Endodermal cell (in vitro differentiated cells): ENCODE data around the gene RPS27A. TPM values are rescaled to one million over a fixed set of nuclear protein-coding genes. Genes with fewer than 3 reads are reported as not detected.

Experiments used
- DNase-seq: peaks from one replicate; pipeline ENCODE4 v3.0.0-alpha.2; 2017
- H3K27ac ChIP-seq: 2 replicates; pipeline ENCODE4 v1.5.1; 2013; ENCODE audit warnings: mild to moderate bottlenecking, low read depth, low read length, moderate library complexity
- H3K27me3 ChIP-seq: 2 replicates; pipeline ENCODE4 v1.6.1; 2013; ENCODE audit warnings: mild to moderate bottlenecking, low read length, moderate library complexity; ENCODE audit not compliant: insufficient read depth, control insufficient read depth, poor library complexity, severe bottlenecking
- H3K36me3 ChIP-seq: 2 replicates; pipeline ENCODE4 v1.7.0; 2013; ENCODE audit warnings: mild to moderate bottlenecking, low read length, moderate library complexity; ENCODE audit not compliant: control insufficient read depth, insufficient read depth
- H3K4me1 ChIP-seq: one replicate; pipeline ENCODE4 v1.7.0; 2013; ENCODE audit warnings: low read length; ENCODE audit not compliant: control insufficient read depth, insufficient read depth
- H3K4me3 ChIP-seq: 2 replicates; pipeline ENCODE4 v1.5.1; 2013; ENCODE audit warnings: mild to moderate bottlenecking, low read length, moderate library complexity
- H3K9ac ChIP-seq: 2 replicates; pipeline ENCODE4 v1.6.1; 2013; ENCODE audit warnings: mild to moderate bottlenecking, low read length, moderate library complexity; ENCODE audit not compliant: poor library complexity, severe bottlenecking; ENCODE audit errors: extremely low read depth
- H3K9me3 ChIP-seq: 2 replicates; pipeline ENCODE4 v1.6.1; 2013; ENCODE audit warnings: mild to moderate bottlenecking, low read length, moderate library complexity; ENCODE audit not compliant: control insufficient read depth
- H3K27ac Mint-ChIP-seq: 2 replicates; pipeline ENCODE4 v1.8.0; 2020; ENCODE audit warnings: mixed read lengths
- H3K27me3 Mint-ChIP-seq: 2 replicates; pipeline ENCODE4 v1.8.0; 2021; ENCODE audit warnings: mild to moderate bottlenecking, mixed read lengths; ENCODE audit not compliant: insufficient read depth
- H3K36me3 Mint-ChIP-seq: 2 replicates; pipeline ENCODE4 v1.8.0; 2020; ENCODE audit warnings: low read depth, mixed read lengths
- H3K4me1 Mint-ChIP-seq: 2 replicates; pipeline ENCODE4 v1.8.0; 2020; ENCODE audit warnings: mixed read lengths
- H3K4me3 Mint-ChIP-seq: 2 replicates; pipeline ENCODE4 v1.8.0; 2020; ENCODE audit warnings: mild to moderate bottlenecking, moderate library complexity, mixed read lengths
- H3K9me3 Mint-ChIP-seq: 2 replicates; pipeline ENCODE4 v1.8.0; 2020; ENCODE audit warnings: mild to moderate bottlenecking, mixed read lengths
- CTCF ChIP-seq: fragments of 200-600 bp; sonication (generic); conservative IDR thresholded peaks from 2 replicates; pipeline ENCODE4 v1.5.0; 2021; ENCODE audit warnings: antibody characterized with exemption, mild to moderate bottlenecking
- WGBS, 2 experiments: methylation state at CpG; one replicate each; pipeline versions ENCODE4 v1.1.5 to v1.1.7; 2013; ENCODE audit warnings: missing lambda C conversion rate in 2 of 2, mixed read lengths in 1 of 2; ENCODE audit not compliant: insufficient coverage in 1 of 2, insufficient read length in 1 of 2; 5-methylcytosine and 5-hydroxymethylcytosine counted together
- total RNA-seq, 2 donors: library from RNA; stranded (reverse); fragmentation: NEBNext Ultra II Directional in 1 of 2; extraction: Animal tissue kit (Norgen Biotek cat#: 25700) in 1 of 2; gene quantifications; 2 replicates in 1 of 2; 3 replicates in 1 of 2; pipeline ENCODE4 v1.2.1, GENCODE V29; 2021

Gene RPS27A
- total RNA-seq, 2 donors from 2014 or later: 1,231 to 1,254 TPM

DNA sequence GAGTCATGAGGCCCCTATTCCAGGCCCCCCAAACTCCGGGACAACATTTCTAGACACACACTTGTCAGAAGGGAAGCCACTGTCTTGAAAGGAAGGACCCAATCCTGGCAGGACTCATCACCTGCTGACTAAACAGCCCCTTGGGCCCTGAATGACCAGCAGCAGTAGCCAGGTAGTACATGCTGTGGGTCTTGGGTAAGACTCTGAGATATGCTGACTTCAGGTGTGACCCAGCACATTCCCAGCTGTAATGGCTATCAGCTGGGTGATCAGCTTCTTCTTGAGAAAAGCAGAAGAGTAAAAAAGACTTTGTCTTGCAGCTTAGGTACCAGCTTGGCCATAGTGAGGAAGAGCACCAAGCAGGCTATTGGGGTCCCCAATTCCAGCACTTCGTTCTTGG, 36.0 kb upstream of the RPS27A start:
- H3K9me3 ChIP-seq: peaks cover 6% of the 10 kb centered on the region
- Mint-ChIP-seq H3K9me3 (peaks cover 29% of the 10 kb centered on the region), H3K27me3 (no peaks in the 10 kb centered on the region), H3K4me3 (no peak overlapping the region), H3K4me1 (no peaks in the 10 kb centered on the region), H3K36me3 (peaks cover 63% of the 10 kb centered on the region), H3K27ac (no peak overlapping the region)
- WGBS, 2 experiments: 88 to 94% methylated on average over 2 of the region's 2 CpGs
- no peak for DNase-seq
- no peaks in the 10 kb centered on the region for H3K4me1 ChIP-seq
- peaks cover 42% of the 10 kb centered on the region for H3K36me3 ChIP-seq
- no peak overlapping the region for H3K27ac ChIP-seq
- H3K27me3 ChIP-seq: no peaks in the 10 kb centered on the region
- no peak for TF ChIP-seq CTCF
- H3K4me3 ChIP-seq: no peak overlapping the region
- H3K9ac ChIP-seq: no peak overlapping the region

- H3K4me1 ChIP-seq: no peaks in the 10 kb centered on the region
- H3K4me3 Mint-ChIP-seq: no peak overlapping the region
- WGBS, 2 experiments: 60 to 95% methylated on average over 1 of the region's 1 CpG
- TF ChIP-seq CTCF: no peak
- peaks cover 26% of the 10 kb centered on the region for H3K9me3 ChIP-seq
- peaks cover 56% of the 10 kb centered on the region for H3K36me3 ChIP-seq
- no peaks in the 10 kb centered on the region for H3K4me1 Mint-ChIP-seq
- H3K4me3 ChIP-seq: no peak overlapping the region
- no peak overlapping the region for H3K27ac ChIP-seq
- no peak overlapping the region for H3K9ac ChIP-seq
- peaks cover 69% of the 10 kb centered on the region for H3K36me3 Mint-ChIP-seq
- H3K9me3 Mint-ChIP-seq: peaks cover 38% of the 10 kb centered on the region
- no peaks in the 10 kb centered on the region for H3K27me3 Mint-ChIP-seq
- DNase-seq: no peak
- H3K27ac Mint-ChIP-seq: no peak overlapping the region
- H3K27me3 ChIP-seq: no peaks in the 10 kb centered on the region
Observed at GRCh38 chr2:55200416-55200815, 32.1 kb upstream of the RPS27A start.

- Histone ChIP-seq H3K27ac (no peak overlapping the region), H3K9ac (no peak overlapping the region), H3K36me3 (peaks cover 41% of the 10 kb centered on the region), H3K27me3 (no peaks in the 10 kb centered on the region), H3K4me1 (no peaks in the 10 kb centered on the region), H3K9me3 (peaks cover 26% of the 10 kb centered on the region), H3K4me3 (no peak overlapping the region)
- H3K27ac Mint-ChIP-seq: no peak overlapping the region
- no peak for TF ChIP-seq CTCF
- DNase-seq: no peak
- no peaks in the 10 kb centered on the region for H3K27me3 Mint-ChIP-seq
- H3K4me1 Mint-ChIP-seq: no peaks in the 10 kb centered on the region
- peaks cover 38% of the 10 kb centered on the region for H3K9me3 Mint-ChIP-seq
- H3K36me3 Mint-ChIP-seq: peaks cover 51% of the 10 kb centered on the region
- WGBS, 2 experiments: 100% methylated on average over 3 of the region's 3 CpGs
- no peak overlapping the region for H3K4me3 Mint-ChIP-seq
Observed at GRCh38 chr2:55204536-55204935, 28.0 kb upstream of the RPS27A start.
